ENCODE data around the gene ZIC1.

- TF ChIP-seq EP300 (IDR thresholded peaks at IDR 0.05; ENCODE audit: low read length) (no peak), RFX5 (IDR thresholded peaks at IDR 0.05; ENCODE audit: low read depth, low read length) (no peak), ZNF592 (IDR thresholded peaks at IDR 0.05) (no peak), FOXM1 (IDR thresholded peaks at IDR 0.05; ENCODE audit: low read depth) (no peak), FOXM1 (CRISPR knock-in tag; IDR thresholded peaks at IDR 0.05; ENCODE audit: low read depth) (no peak), MGA (IDR thresholded peaks at IDR 0.05) (no peak), JUNB (CRISPR knock-in tag; conservative IDR thresholded peaks at IDR 0.05) (no peak), MAFG (tag; conservative IDR thresholded peaks at IDR 0.05) (no peak), POLR2A (conservative IDR thresholded peaks at IDR 0.05) (no peak), ZBTB7A (IDR thresholded peaks at IDR 0.05; ENCODE audit: borderline replicate concordance, control insufficient read depth, low read depth, low read length) (no peak), CBX3 (IDR thresholded peaks at IDR 0.05; ENCODE audit: borderline replicate concordance in 1 of 2, low read length in 2 of 2) (no peak), TAF9B (IDR thresholded peaks at IDR 0.05; ENCODE audit: partially characterized antibody) (no peak), TAF1 (IDR thresholded peaks at IDR 0.05; ENCODE audit: control insufficient read depth, extremely low read depth, insufficient read depth, low read length, severe bottlenecking) (no peak), NONO (IDR thresholded peaks at IDR 0.05; ENCODE audit: low read depth in 2 of 2, low read length in 1 of 2) (no peak), RCOR1 (IDR thresholded peaks at IDR 0.05; ENCODE audit: borderline replicate concordance in 1 of 2, low read depth in 2 of 2, low read length in 2 of 2) (no peak)
Measured at GRCh38 chr3:147421184-147421912, 12.2 kb downstream of the ZIC1 start.
